Loucy (cell line): Measurements from ENCODE around the gene CNTN4.

Experiments used
- H2AFZ ChIP-seq: fragments of 200-600 bp; sonication (generic); 2 replicates; pipeline ENCODE4 v1.6.0; 2016; ENCODE audit warnings: antibody characterized with exemption, mild to moderate bottlenecking, low read length, moderate library complexity
- H3F3A ChIP-seq: fragments of 200-600 bp; 2 replicates; pipeline ENCODE4 v1.6.0; 2016; ENCODE audit warnings: antibody characterized with exemption, low read depth, mild to moderate bottlenecking
- H3K27me3 ChIP-seq: fragments of 200-600 bp; sonication (generic); 2 replicates; pipeline ENCODE4 v1.6.1; 2014; ENCODE audit warnings: low read length, mild to moderate bottlenecking; ENCODE audit not compliant: insufficient read depth, poor library complexity, severe bottlenecking
- H3K36me3 ChIP-seq: fragments of 200-600 bp; sonication (generic); 2 replicates; pipeline ENCODE4 v1.6.1; 2016; ENCODE audit warnings: low read length; ENCODE audit not compliant: insufficient read depth
- H3K4me1 ChIP-seq: fragments of 200-600 bp; sonication (generic); 2 replicates; pipeline ENCODE4 v1.5.1; 2014; ENCODE audit warnings: low read length, mild to moderate bottlenecking; ENCODE audit not compliant: insufficient read depth, poor library complexity, severe bottlenecking
- H3K4me2 ChIP-seq: fragments of 200-600 bp; sonication (generic); 2 replicates; pipeline ENCODE4 v1.6.0; 2014; ENCODE audit warnings: antibody characterized with exemption, low read length, low read depth, mild to moderate bottlenecking; ENCODE audit not compliant: poor library complexity, severe bottlenecking
- H3K4me3 ChIP-seq: fragments of 200-600 bp; sonication (generic); 2 replicates; pipeline ENCODE4 v1.5.1; 2014; ENCODE audit warnings: low read length, mild to moderate bottlenecking, mixed read lengths; ENCODE audit not compliant: poor library complexity, severe bottlenecking
- H3K79me2 ChIP-seq: fragments of 200-600 bp; sonication (generic); 2 replicates; pipeline ENCODE4 v1.6.1; 2014; ENCODE audit warnings: low read length; ENCODE audit not compliant: insufficient read depth
- H3K9ac ChIP-seq: fragments of 200-600 bp; sonication (generic); 2 replicates; pipeline ENCODE4 v1.6.0; 2014; ENCODE audit warnings: mild to moderate bottlenecking, low read depth, low read length, moderate library complexity; ENCODE audit not compliant: poor library complexity, severe bottlenecking
- H3K9me2 ChIP-seq: fragments of 200-600 bp; sonication (generic); replicated peaks from 2 replicates; pipeline ENCODE4 v1.6.1; 2016; ENCODE audit warnings: low read depth, low read length, mixed read lengths
- H3K9me3 ChIP-seq: fragments of 200-600 bp; sonication (generic); 2 replicates; pipeline ENCODE4 v1.6.1; 2014; ENCODE audit warnings: mild to moderate bottlenecking, antibody characterized with exemption, low read length, low read depth; ENCODE audit not compliant: insufficient read depth
- H4K20me1 ChIP-seq: fragments of 200-600 bp; sonication (generic); 2 replicates; pipeline ENCODE4 v1.6.0; 2014; ENCODE audit warnings: antibody characterized with exemption, low read length, mild to moderate bottlenecking; ENCODE audit not compliant: insufficient read depth, poor library complexity, severe bottlenecking
- CTCF ChIP-seq: fragments of 200-600 bp; sonication (generic); conservative IDR thresholded peaks from 2 replicates; pipeline ENCODE4 v1.5.1; 2014; ENCODE audit warnings: mild to moderate bottlenecking, antibody characterized with exemption, low read length
- EZH2phosphoT487 ChIP-seq: fragments of 200-600 bp; IDR thresholded peaks from 2 replicates; pipeline ENCODE4 v1.6.1; 2018; ENCODE audit warnings: antibody characterized with exemption, mild to moderate bottlenecking, moderate library complexity, borderline replicate concordance

CNTN4 gene

GRCh38 chr3:2934541-2934940 lies 835.9 kb downstream of the CNTN4 start:
- no peak overlapping the region for H3K4me2 ChIP-seq
- H3K27me3 ChIP-seq: no peaks in the 10 kb centered on the region
- H3F3A ChIP-seq: no peaks in the 10 kb centered on the region
- no peaks in the 10 kb centered on the region for H3K9me3 ChIP-seq
- no peaks in the 10 kb centered on the region for H3K9me2 ChIP-seq
- no peak overlapping the region for H3K4me3 ChIP-seq
- TF ChIP-seq EZH2phosphoT487 (no peak), CTCF (no peak)
- H3K79me2 ChIP-seq: no peaks in the 10 kb centered on the region
- H3K36me3 ChIP-seq: no peaks in the 10 kb centered on the region
- H3K9ac ChIP-seq: no peak overlapping the region
- no peaks in the 10 kb centered on the region for H4K20me1 ChIP-seq
- H2AFZ ChIP-seq: no peak overlapping the region
- H3K4me1 ChIP-seq: no peaks in the 10 kb centered on the region

GRCh38 chr3:2937055-2937454 lies 838.4 kb downstream of the CNTN4 start:
- no peak overlapping the region for H3K4me3 ChIP-seq
- H2AFZ ChIP-seq: no peak overlapping the region
- no peak for TF ChIP-seq EZH2phosphoT487
- no peak for TF ChIP-seq CTCF
- no peaks in the 10 kb centered on the region for H4K20me1 ChIP-seq
- H3K27me3 ChIP-seq: no peaks in the 10 kb centered on the region
- H3F3A ChIP-seq: no peaks in the 10 kb centered on the region
- no peaks in the 10 kb centered on the region for H3K36me3 ChIP-seq
- no peak overlapping the region for H3K9ac ChIP-seq
- no peaks in the 10 kb centered on the region for H3K4me1 ChIP-seq
- H3K9me3 ChIP-seq: no peaks in the 10 kb centered on the region
- no peaks in the 10 kb centered on the region for H3K79me2 ChIP-seq
- H3K9me2 ChIP-seq: no peaks in the 10 kb centered on the region
- no peak overlapping the region for H3K4me2 ChIP-seq

- Histone ChIP-seq H3K36me3 (no peaks in the 10 kb centered on the region), H3K9me3 (no peaks in the 10 kb centered on the region), H3K79me2 (no peaks in the 10 kb centered on the region), H2AFZ (no peak overlapping the region), H3F3A (no peaks in the 10 kb centered on the region), H3K9ac (no peak overlapping the region), H3K9me2 (no peaks in the 10 kb centered on the region), H4K20me1 (no peaks in the 10 kb centered on the region), H3K4me1 (no peaks in the 10 kb centered on the region), H3K27me3 (no peaks in the 10 kb centered on the region), H3K4me2 (no peak overlapping the region), H3K4me3 (no peak overlapping the region)
- TF ChIP-seq CTCF (no peak), EZH2phosphoT487 (no peak)
These were observed 838.9 kb downstream of the CNTN4 start for GRCh38 chr3:2937592-2937991.
